SU-DHL-6 (cell line): Measurements from ENCODE around the gene ANKRD23.

ENCODE experiments used
- H2AFZ ChIP-seq: fragments of 200-600 bp; sonication (generic); 2 replicates; pipeline ENCODE4 v1.6.1; 2014; ENCODE audit warnings: low read depth, mild to moderate bottlenecking, moderate library complexity, mixed read lengths, antibody characterized with exemption, low read length; ENCODE audit not compliant: severe bottlenecking
- H3F3A ChIP-seq: fragments of 200-600 bp; shearing (Covaris generic); 2 replicates; pipeline ENCODE4 v1.6.0; 2016; ENCODE audit warnings: antibody characterized with exemption, mild to moderate bottlenecking; ENCODE audit not compliant: insufficient read depth
- H3K27ac ChIP-seq: fragments of 200-600 bp; sonication (generic); 2 replicates; pipeline ENCODE4 v1.5.1; 2016; ENCODE audit warnings: low read depth, mild to moderate bottlenecking, low read length, moderate library complexity, mixed read lengths
- H3K27me3 ChIP-seq: fragments of 200-600 bp; sonication (generic), shearing (Covaris generic); 2 replicates; pipeline ENCODE4 v1.6.0; 2014; ENCODE audit warnings: mild to moderate bottlenecking, low read length
- H3K36me3 ChIP-seq: fragments of 200-600 bp; sonication (generic); 2 replicates; pipeline ENCODE4 v1.6.1; 2014; ENCODE audit warnings: mild to moderate bottlenecking, low read length, mixed read lengths
- H3K4me2 ChIP-seq: fragments of 300-600, 200-600 bp; shearing (Covaris generic), sonication (generic); 2 replicates; pipeline ENCODE4 v1.6.0; 2014; ENCODE audit warnings: low read length, low read depth, mild to moderate bottlenecking; ENCODE audit not compliant: poor library complexity, severe bottlenecking
- H3K4me3 ChIP-seq: fragments of 200-600 bp; sonication (generic); 2 replicates; pipeline ENCODE4 v1.5.1; 2014; ENCODE audit warnings: antibody characterized with exemption, low read length, mild to moderate bottlenecking, mixed read lengths; ENCODE audit not compliant: insufficient read depth, poor library complexity, severe bottlenecking
- H3K79me2 ChIP-seq: fragments of 200-600 bp; sonication (generic); 2 replicates; pipeline ENCODE4 v1.6.1; 2014; ENCODE audit warnings: mild to moderate bottlenecking, low read length, moderate library complexity; ENCODE audit not compliant: insufficient read depth
- H3K9ac ChIP-seq: fragments of 200-600 bp; sonication (generic); 2 replicates; pipeline ENCODE4 v1.7.0; 2014; ENCODE audit warnings: mild to moderate bottlenecking, low read length
- H3K9me2 ChIP-seq: fragments of 200-600 bp; sonication (generic); replicated peaks from 2 replicates; pipeline ENCODE4 v1.6.1; 2014; ENCODE audit warnings: low read length; ENCODE audit not compliant: insufficient read depth
- H3K9me3 ChIP-seq: fragments of 200-600 bp; sonication (generic); 2 replicates; pipeline ENCODE4 v1.6.1; 2014; ENCODE audit warnings: low read length, mixed read lengths; ENCODE audit not compliant: insufficient read depth
- H4K20me1 ChIP-seq: fragments of 200-600 bp; sonication (generic); 2 replicates; pipeline ENCODE4 v1.6.1; 2014; ENCODE audit warnings: low read depth, mild to moderate bottlenecking, antibody characterized with exemption, low read length, moderate library complexity, mixed read lengths
- CTCF ChIP-seq: fragments of 200-600 bp; sonication (generic); IDR thresholded peaks from one replicate; pipeline ENCODE4 v1.5.1; 2017; ENCODE audit warnings: antibody characterized with exemption, mild to moderate bottlenecking, low read length, moderate library complexity; ENCODE audit not compliant: insufficient read depth, poor library complexity, severe bottlenecking
- EZH2phosphoT487 ChIP-seq: fragments of 200-600 bp; sonication (generic), shearing (Covaris generic); conservative IDR thresholded peaks from 2 replicates; pipeline ENCODE4 v1.6.1; 2018; ENCODE audit warnings: mild to moderate bottlenecking, antibody characterized with exemption, low read length, moderate library complexity, mixed read lengths

Gene ANKRD23

GRCh38 chr2:96885432-96886347 lies 41.9 kb upstream of the ANKRD23 start:
- Histone ChIP-seq H3K9me2 (no peaks in the 10 kb centered on the region), H3K9ac (no peak overlapping the region), H3F3A (no peaks in the 10 kb centered on the region), H3K4me2 (no peak overlapping the region), H2AFZ (no peak overlapping the region), H3K36me3 (no peaks in the 10 kb centered on the region), H3K27me3 (no peaks in the 10 kb centered on the region), H4K20me1 (no peaks in the 10 kb centered on the region), H3K27ac (no peak overlapping the region), H3K9me3 (no peaks in the 10 kb centered on the region), H3K4me3 (no peak overlapping the region), H3K79me2 (no peaks in the 10 kb centered on the region)
- TF ChIP-seq EZH2phosphoT487, result no peak
- no peak for TF ChIP-seq CTCF

- Histone ChIP-seq H3K27me3 (no peaks in the 10 kb centered on the region), H2AFZ (no peak overlapping the region), H3K9ac (no peak overlapping the region), H3K79me2 (no peaks in the 10 kb centered on the region), H3K27ac (no peak overlapping the region), H3K9me2 (no peaks in the 10 kb centered on the region), H3K4me2 (no peak overlapping the region), H3K36me3 (no peaks in the 10 kb centered on the region), H3F3A (no peaks in the 10 kb centered on the region), H3K9me3 (no peaks in the 10 kb centered on the region), H3K4me3 (no peak overlapping the region), H4K20me1 (no peaks in the 10 kb centered on the region)
- TF ChIP-seq EZH2phosphoT487 (no peak), CTCF (no peak)
These were observed 40.7 kb upstream of the ANKRD23 start for GRCh38 chr2:96884299-96885094.

- Histone ChIP-seq H3K4me3 (no peak overlapping the region), H3K9me2 (no peaks in the 10 kb centered on the region), H2AFZ (no peak overlapping the region), H3K27me3 (no peaks in the 10 kb centered on the region), H3K4me2 (no peak overlapping the region), H3K27ac (no peak overlapping the region), H3F3A (no peaks in the 10 kb centered on the region), H3K79me2 (no peaks in the 10 kb centered on the region), H3K9me3 (no peaks in the 10 kb centered on the region), H3K36me3 (no peaks in the 10 kb centered on the region), H3K9ac (no peak overlapping the region), H4K20me1 (no peaks in the 10 kb centered on the region)
- TF ChIP-seq EZH2phosphoT487, result no peak
- TF ChIP-seq CTCF, result no peak
These were observed 39.5 kb upstream of the ANKRD23 start for GRCh38 chr2:96883306-96883705.
